ENCODE results near the gene CHAD.

Gene CHAD

GRCh38 chr17:50468304-50469207 is at the start of gene CHAD:
Gene CHAD, minus strand, starts transcription at chr17:50468880. Its CDS starts 67 bp downstream, at chr17:50468813.
- no peak for DNase-seq

- DNase-seq: no peak
Observed at GRCh38 chr17:50517504-50518383, 49.1 kb upstream of the CHAD start.

- no peak for DNase-seq
Observed at GRCh38 chr17:50517011-50517410, 48.3 kb upstream of the CHAD start.

- no peak for DNase-seq
Observed at GRCh38 chr17:50514936-50515702, 46.4 kb upstream of the CHAD start.

GRCh38 chr17:50514388-50514787 is 45.7 kb upstream of the CHAD start:
- DNase-seq: no peak

GRCh38 chr17:50513495-50513894 is 44.8 kb upstream of the CHAD start:
- DNase-seq: no peak

GRCh38 chr17:50511058-50511457 is 42.4 kb upstream of the CHAD start:
- DNase-seq: no peak

- DNase-seq: peak; percentile 41
Observed at GRCh38 chr17:50508573-50509460, 40.1 kb upstream of the CHAD start.

- DNase-seq: no peak
Observed at GRCh38 chr17:50507871-50508572, 39.3 kb upstream of the CHAD start, which contains the start of gene MYCBPAP. Gene MYCBPAP, plus strand, starts transcription at chr17:50508439. Its CDS starts 236 bp downstream, at chr17:50508675.

- no peak for DNase-seq
Observed at GRCh38 chr17:50506298-50506697, 37.6 kb upstream of the CHAD start.

GRCh38 chr17:50505591-50506130 is 37.0 kb upstream of the CHAD start:
- DNase-seq: no peak

- DNase-seq: no peak
Observed at GRCh38 chr17:50502301-50502990, 33.8 kb upstream of the CHAD start.

- DNase-seq: peak; percentile 20
Observed at GRCh38 chr17:50501054-50501453, 32.4 kb upstream of the CHAD start.

- no peak for DNase-seq
Observed at GRCh38 chr17:50499721-50500120, 31.0 kb upstream of the CHAD start.

- DNase-seq: no peak
Observed at GRCh38 chr17:50499270-50499669, 30.6 kb upstream of the CHAD start.

- DNase-seq: no peak
Observed at GRCh38 chr17:50498021-50498874, 29.6 kb upstream of the CHAD start.

- DNase-seq: no peak
Observed at GRCh38 chr17:50495918-50496317, 27.2 kb upstream of the CHAD start.

- DNase-seq: no peak
Observed at GRCh38 chr17:50495217-50495823, 26.6 kb upstream of the CHAD start.

GRCh38 chr17:50493744-50494143 is 25.1 kb upstream of the CHAD start:
- DNase-seq: no peak
